ENCODE data around the gene CUX1.

DNA sequence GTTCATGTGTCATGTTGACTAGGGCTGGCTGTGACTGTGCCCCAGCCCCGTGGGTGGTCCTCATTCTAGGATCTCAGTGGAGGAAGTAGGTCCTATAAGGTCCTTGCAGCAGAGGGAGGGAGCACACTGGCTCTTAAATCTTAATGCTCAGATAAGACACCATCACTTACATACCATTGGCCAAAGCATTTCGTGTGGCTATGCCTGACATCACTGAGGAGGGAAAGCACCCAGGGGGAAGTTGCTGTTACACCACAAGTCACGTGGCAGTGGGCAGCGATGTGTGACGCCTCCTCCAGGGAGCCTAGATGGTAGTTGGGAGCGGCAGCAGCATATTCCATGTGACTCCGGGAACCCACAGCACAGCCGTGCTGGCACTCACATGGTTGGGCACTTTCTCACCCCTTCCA is 244.6 kb downstream of the CUX1 start:
- no peak for TF ChIP-seq YY1 (IDR thresholded peaks at IDR 0.05; ENCODE audit: insufficient read depth, insufficient read length)
- TF ChIP-seq SUZ12 (IDR thresholded peaks at IDR 0.05; ENCODE audit: extremely low read depth, insufficient read depth, insufficient read length), result no peak

All from NT2/D1 (cell line).